GM12878 (cell line): Measurements from ENCODE around the gene NPDC1. TPM values are rescaled to one million over a fixed set of nuclear protein-coding genes. Genes with fewer than 3 reads are reported as not detected.

Experiments used
- ATAC-seq: fragments of 200-7000 bp; cut with Tn5 transposase; 3 replicates; pipeline ENCODE4 v1.9.1; 2020; ENCODE audit warnings: mild to moderate bottlenecking, moderate library complexity
- BruUV-seq: library from RNA; stranded (reverse); fragments of 400-500 nt; replicated peaks from 2 replicates; lab custom pipeline; 2021; lab: Mats Ljungman, UMichigan
- CTCF ChIA-PET: fragments of 300-600 bp; sonication (Branson Sonifier 250); formaldehyde crosslinking; extraction: SDS; loops from one replicate; lab custom pipeline; 2021; ENCODE audit warnings: inconsistent platforms; lab: Yijun Ruan, JAX
- POLR2A ChIA-PET: fragments of 350-600 bp; formaldehyde crosslinking; extraction: SDS; loops from one replicate; lab custom pipeline; 2021; ENCODE audit warnings: inconsistent platforms; lab: Charles Lee
- RAD21 ChIA-PET: fragments of 300-600 bp; sonication (Branson Sonifier 250); formaldehyde crosslinking; loops from one replicate; lab custom pipeline; 2023; ENCODE audit warnings: antibody characterized with exemption; ENCODE audit not compliant: unreplicated experiment; lab: Charles Lee
- SMC1A ChIA-PET: fragments of 300-600 bp; sonication (Branson Sonifier 250); formaldehyde crosslinking; loops from one replicate; lab custom pipeline; 2023; ENCODE audit not compliant: unreplicated experiment, uncharacterized antibody; lab: Charles Lee
- DNase-seq: peaks from one replicate; pipeline ENCODE4 v3.0.0-alpha.2; 2011; ENCODE audit warnings: low read depth, low spot score
- FAIRE-seq: peaks from 3 replicates; lab custom pipeline; 2011; peaks lifted over from hg19 to GRCh38; lab: Jason Lieb, UNC
- H2AFZ ChIP-seq: 2 replicates; pipeline ENCODE4 v1.6.0; 2011; ENCODE audit warnings: low read depth, low read length, control low read depth; ENCODE audit not compliant: control insufficient read depth
- H3K27ac ChIP-seq: 2 replicates; pipeline ENCODE4 v1.5.1; 2011; ENCODE audit warnings: control low read depth; ENCODE audit not compliant: control insufficient read depth, insufficient read depth
- H3K27me3 ChIP-seq, 2 experiments: replicated peaks in 1 of 2; 2 replicates each; pipeline versions ENCODE4 v1.6.0 to v1.6.1; 2011; ENCODE audit warnings: low read length in 1 of 2; ENCODE audit not compliant: control insufficient read depth in 2 of 2, insufficient read depth in 2 of 2
- H3K36me3 ChIP-seq, 2 experiments: 2 replicates each; pipeline ENCODE4 v1.5.1; 2011; ENCODE audit warnings: low read length in 1 of 2; ENCODE audit not compliant: control insufficient read depth in 2 of 2, insufficient read depth in 2 of 2
- H3K4me1 ChIP-seq: 2 replicates; pipeline ENCODE4 v1.6.1; 2011; ENCODE audit warnings: mild to moderate bottlenecking, low read length, moderate library complexity, mixed read lengths; ENCODE audit not compliant: control insufficient read depth, insufficient read depth
- H3K4me2 ChIP-seq: 2 replicates; pipeline ENCODE4 v1.6.0; 2011; ENCODE audit warnings: control low read depth; ENCODE audit not compliant: control insufficient read depth, insufficient read depth
- H3K4me3 ChIP-seq: fragments of 200-600 bp; sonication (generic); 2 replicates; pipeline ENCODE4 v1.5.1; 2016
- H3K79me2 ChIP-seq: 2 replicates; pipeline ENCODE4 v1.6.0; 2011; ENCODE audit warnings: low read length; ENCODE audit not compliant: control insufficient read depth, insufficient read depth
- H3K9ac ChIP-seq: 2 replicates; pipeline ENCODE4 v1.8.0; 2011; ENCODE audit warnings: low read length, control low read depth, mixed read lengths; ENCODE audit not compliant: control insufficient read depth, insufficient read depth
- H3K9me3 ChIP-seq: replicated peaks from 3 replicates; pipeline ENCODE4 v1.5.1; 2011; ENCODE audit warnings: mild to moderate bottlenecking, low read length; ENCODE audit not compliant: control insufficient read depth, insufficient read depth
- H4K20me1 ChIP-seq: 2 replicates; pipeline ENCODE4 v1.6.0; 2011; ENCODE audit not compliant: control insufficient read depth, insufficient read depth
- BHLHE40 ChIP-seq, 2 experiments: fragments of 450-650 bp in 1 of 2; IDR thresholded peaks; 2 replicates each; pipeline ENCODE4 v1.6.1; 2011 to 2017; ENCODE audit warnings: low read depth in 2 of 2, borderline replicate concordance in 1 of 2, improper control_type of control experiment in 1 of 2, low read length in 1 of 2, mild to moderate bottlenecking in 1 of 2
- GATAD2B ChIP-seq: fragments of 450-650 bp; conservative IDR thresholded peaks from 2 replicates; pipeline ENCODE4 v1.6.1; 2017; ENCODE audit warnings: low read depth, mild to moderate bottlenecking, moderate library complexity
- HDGF ChIP-seq: fragments of 450-650 bp; IDR thresholded peaks from 2 replicates; pipeline ENCODE4 v1.6.1; 2016; ENCODE audit warnings: antibody characterized with exemption
- MEF2A ChIP-seq: IDR thresholded peaks from 2 replicates; pipeline ENCODE4 v1.6.1; 2011; ENCODE audit warnings: low read depth, mild to moderate bottlenecking, low read length, moderate library complexity; ENCODE audit not compliant: insufficient read depth
- MEF2B ChIP-seq: fragments of 450-650 bp; IDR thresholded peaks from 2 replicates; pipeline ENCODE4 v1.6.1; 2018; ENCODE audit warnings: mild to moderate bottlenecking, moderate library complexity; ENCODE audit not compliant: partially characterized antibody, poor library complexity, severe bottlenecking
- MTA2 ChIP-seq: fragments of 450-650 bp; IDR thresholded peaks from 2 replicates; pipeline ENCODE4 v1.6.1; 2016; ENCODE audit warnings: low read depth, mild to moderate bottlenecking, moderate library complexity
- MXI1 ChIP-seq: fragments of 150-350 bp; IDR thresholded peaks from 2 replicates; pipeline ENCODE4 v1.6.1; 2011; ENCODE audit warnings: low read depth, mild to moderate bottlenecking, inconsistent platforms, low read length, improper control_type of control experiment
- NFXL1 ChIP-seq: fragments of 450-650 bp; IDR thresholded peaks from 2 replicates; pipeline ENCODE4 v1.6.1; 2017; ENCODE audit warnings: antibody characterized with exemption, mild to moderate bottlenecking, borderline replicate concordance
- PML ChIP-seq: IDR thresholded peaks from 2 replicates; pipeline ENCODE4 v1.6.1; 2012; ENCODE audit warnings: low read length, inconsistent platforms
- RELA ChIP-seq: fragments of 450-650 bp; IDR thresholded peaks from 2 replicates; pipeline ENCODE4 v1.8.0; 2014; ENCODE audit warnings: borderline replicate concordance; ENCODE audit not compliant: partially characterized antibody
- SMAD1 ChIP-seq: fragments of 450-650 bp; IDR thresholded peaks from 2 replicates; pipeline ENCODE4 v1.6.1; 2018; ENCODE audit warnings: mild to moderate bottlenecking, low read depth; ENCODE audit not compliant: partially characterized antibody
- WGBS: methylation state at CpG from one replicate; pipeline ENCODE4 v1.1.6; 2016; ENCODE audit warnings: low lambda C conversion rate; ENCODE audit not compliant: insufficient replicate concordance, insufficient coverage; ENCODE audit errors: missing lambda C conversion rate; 5-methylcytosine and 5-hydroxymethylcytosine counted together
- in situ Hi-C: fragments of 300-500 bp; cut with MboI; formaldehyde crosslinking; loops from 9 replicates; pipeline ENCODE4 v1.14.3; 2018; ENCODE audit warnings: mixed read lengths
- intact Hi-C: fragments of 100-400 bp; cut with micrococcal nuclease; formaldehyde crosslinking; loops from one replicate; pipeline ENCODE4 v1.14.2; 2022; ENCODE audit not compliant: unreplicated experiment
- polyA plus RNA-seq, 11 experiments: library from polyadenylated mRNA; depleted of rRNA in 4 of 11; unstranded in 6 of 11; stranded (reverse) in 5 of 11; fragments of >200 nt; fragmentation: Nextera tagmentation in 4 of 11; fragmentation: Illumina TruSeq in 1 of 11; extraction: Ambion mirVana in 4 of 11; extraction: Trizol in 1 of 11; gene quantifications; 1 replicate in 1 of 11; 2 replicates in 10 of 11; pipeline versions ENCODE4 v1.2.1 to v1.2.3, GENCODE V29; 2011 to 2016; ENCODE audit warnings: inconsistent platforms in 2 of 11, missing spikeins in 2 of 11, low read depth in 1 of 11
- total RNA-seq, 4 experiments: library from RNA; depleted of rRNA in 3 of 4; stranded (reverse); fragments of >200 nt in 3 of 4; fragmentation: Illumina TruSeq in 1 of 4; extraction: Trizol in 1 of 4; gene quantifications; 2 replicates each; pipeline versions ENCODE4 v1.2.1 to v1.2.3, GENCODE V29; 2013 to 2021
- TF ChIP-seq, protein P1 (sequence below): fragments of 450-650 bp; formaldehyde crosslinking; IDR thresholded peaks from 2 replicates; pipeline ENCODE4 v1.4.0; 2022; ENCODE audit warnings: mild to moderate bottlenecking, moderate library complexity
- TF ChIP-seq, protein P2 (sequence below): fragments of 450-650 bp; IDR thresholded peaks from 2 replicates; pipeline ENCODE4 v1.6.1; 2016; ENCODE audit warnings: mild to moderate bottlenecking, moderate library complexity, borderline replicate concordance

The NPDC1 gene
- total and polyA plus RNA-seq, 10 of the 15 experiments (the other 5 are each of a cell fraction or from before 2014, with no cell fraction given): 0.04 to 1.7 (median 0.77) TPM; not detected in 2

DNA sequence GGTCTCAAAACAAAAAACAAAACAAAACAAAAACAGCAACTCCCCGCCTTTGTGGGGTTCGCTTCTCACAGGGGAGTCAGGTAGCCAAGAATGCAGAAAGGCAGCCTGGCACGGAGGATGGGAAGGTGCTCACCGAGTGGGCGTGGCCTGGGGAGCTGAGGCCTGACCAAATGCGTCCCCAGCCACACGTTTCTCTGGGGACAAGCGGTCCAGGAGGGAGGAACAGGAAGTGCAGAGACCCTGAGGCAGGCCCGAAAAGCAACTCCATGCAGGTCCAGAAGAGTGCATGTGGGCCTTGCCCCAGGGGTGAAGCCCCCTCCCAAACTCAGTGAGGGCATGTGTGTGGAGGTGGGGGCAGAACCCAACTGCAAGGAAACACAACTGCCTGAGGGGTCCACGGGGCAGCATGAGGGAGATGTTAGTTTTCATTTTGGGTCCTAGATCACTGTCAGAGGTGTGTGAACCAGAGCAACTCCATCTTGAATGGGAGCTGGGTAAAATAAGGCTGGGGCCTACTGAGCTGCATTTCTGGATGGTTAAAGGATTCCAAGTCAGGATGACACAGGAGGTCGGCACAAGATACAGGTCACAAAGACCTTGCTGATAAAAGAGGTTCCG lies 28.8 kb upstream of the NPDC1 start:
- BruUV-seq: no TSS peak
- peaks cover 25% of the 10 kb centered on the region for H3K4me1 ChIP-seq
- H3K9me3 ChIP-seq: no peaks in the 10 kb centered on the region
- 22% methylated on average over 12 of the region's 12 CpGs for WGBS
- peak overlapping the region; percentile 13; the same call in 1 of the 2 replicates for H3K9ac ChIP-seq
- 0 out of 2 replicates have a peak overlapping the region, but pooled peaks have one; percentile 36 for H3K27ac ChIP-seq
- peak overlapping the region; percentile 50 for H3K4me2 ChIP-seq
- H2AFZ ChIP-seq: peak overlapping the region; percentile 72
- POLR2A ChIA-PET: interaction anchor here (1.1 to 1.3 kb wide), 2 partner anchors 12 to 21 kb away, joined by 3 to 8 read pairs; partner anchors contain the start of gene MAN1B1
- intact Hi-C loops (no loop called here), in situ Hi-C loops (no loop called here)
- RAD21 ChIA-PET: interaction anchor here (1.2 kb wide), 1 partner anchor 21 kb away, joined by 4 read pairs; no protein-coding TSS in a partner anchor
- H3K36me3 ChIP-seq: peaks cover 0 to 4% of the 10 kb centered on the region in 2 experiments; a peak in 1 of 4 replicates
- peak; percentile 44 for FAIRE-seq
- CTCF ChIA-PET: interaction anchor here (1.4 kb wide), 1 partner anchor 8 kb away, joined by 3 read pairs; no protein-coding TSS in a partner anchor
- H4K20me1 ChIP-seq: no peaks in the 10 kb centered on the region; the same call in 1 of the 2 replicates
- SMC1A ChIA-PET: interaction anchor here (1.0 kb wide), 2 partner anchors 12 to 21 kb away, joined by 3 to 5 read pairs; partner anchors contain the start of gene MAN1B1
- no peak for DNase-seq
- H3K79me2 ChIP-seq: peaks cover 10% of the 10 kb centered on the region
- peak; percentile 24 for ATAC-seq
- H3K27me3 ChIP-seq: no peaks in the 10 kb centered on the region
- H3K4me3 ChIP-seq: no peak overlapping the region
- TF ChIP-seq MXI1: no peak
- TF ChIP-seq HDGF: peak; percentile 84
- no peak for TF ChIP-seq SMAD1
- no peak for TF ChIP-seq GATAD2B
- no peak for TF ChIP-seq RELA
- TF ChIP-seq BHLHE40 (IDR thresholded peaks at IDR 0.05; ENCODE audit: borderline replicate concordance in 1 of 2, low read depth in 2 of 2, low read length in 1 of 2): peak in 1 of 2 experiments; percentile 62; a peak in 2 of 4 replicates
- TF ChIP-seq MEF2A: no peak
- TF ChIP-seq MEF2B: peak; percentile 59
- no peak for TF ChIP-seq PML
- no peak for TF ChIP-seq NFXL1
- TF ChIP-seq, protein P1, sequence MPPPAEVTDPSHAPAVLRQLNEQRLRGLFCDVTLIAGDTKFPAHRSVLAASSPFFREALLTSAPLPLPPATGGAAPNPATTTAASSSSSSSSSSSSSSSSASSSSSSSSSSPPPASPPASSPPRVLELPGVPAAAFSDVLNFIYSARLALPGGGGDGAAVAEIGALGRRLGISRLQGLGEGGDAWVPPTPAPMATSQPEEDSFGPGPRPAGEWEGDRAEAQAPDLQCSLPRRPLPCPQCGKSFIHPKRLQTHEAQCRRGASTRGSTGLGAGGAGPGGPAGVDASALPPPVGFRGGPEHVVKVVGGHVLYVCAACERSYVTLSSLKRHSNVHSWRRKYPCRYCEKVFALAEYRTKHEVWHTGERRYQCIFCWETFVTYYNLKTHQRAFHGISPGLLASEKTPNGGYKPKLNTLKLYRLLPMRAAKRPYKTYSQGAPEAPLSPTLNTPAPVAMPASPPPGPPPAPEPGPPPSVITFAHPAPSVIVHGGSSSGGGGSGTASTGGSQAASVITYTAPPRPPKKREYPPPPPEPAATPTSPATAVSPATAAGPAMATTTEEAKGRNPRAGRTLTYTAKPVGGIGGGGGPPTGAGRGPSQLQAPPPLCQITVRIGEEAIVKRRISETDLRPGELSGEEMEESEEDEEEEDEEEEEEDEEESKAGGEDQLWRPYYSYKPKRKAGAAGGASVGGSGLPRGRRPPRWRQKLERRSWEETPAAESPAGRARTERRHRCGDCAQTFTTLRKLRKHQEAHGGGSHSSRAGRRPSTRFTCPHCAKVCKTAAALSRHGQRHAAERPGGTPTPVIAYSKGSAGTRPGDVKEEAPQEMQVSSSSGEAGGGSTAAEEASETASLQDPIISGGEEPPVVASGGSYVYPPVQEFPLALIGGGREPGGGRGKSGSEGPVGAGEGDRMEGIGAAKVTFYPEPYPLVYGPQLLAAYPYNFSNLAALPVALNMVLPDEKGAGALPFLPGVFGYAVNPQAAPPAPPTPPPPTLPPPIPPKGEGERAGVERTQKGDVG (CRISPR knock-in tag): peak; percentile 80; the same call in 1 of the 2 replicates
- peak; percentile 43; the same call in 1 of the 2 replicates for TF ChIP-seq MTA2
- TF ChIP-seq, protein P2, sequence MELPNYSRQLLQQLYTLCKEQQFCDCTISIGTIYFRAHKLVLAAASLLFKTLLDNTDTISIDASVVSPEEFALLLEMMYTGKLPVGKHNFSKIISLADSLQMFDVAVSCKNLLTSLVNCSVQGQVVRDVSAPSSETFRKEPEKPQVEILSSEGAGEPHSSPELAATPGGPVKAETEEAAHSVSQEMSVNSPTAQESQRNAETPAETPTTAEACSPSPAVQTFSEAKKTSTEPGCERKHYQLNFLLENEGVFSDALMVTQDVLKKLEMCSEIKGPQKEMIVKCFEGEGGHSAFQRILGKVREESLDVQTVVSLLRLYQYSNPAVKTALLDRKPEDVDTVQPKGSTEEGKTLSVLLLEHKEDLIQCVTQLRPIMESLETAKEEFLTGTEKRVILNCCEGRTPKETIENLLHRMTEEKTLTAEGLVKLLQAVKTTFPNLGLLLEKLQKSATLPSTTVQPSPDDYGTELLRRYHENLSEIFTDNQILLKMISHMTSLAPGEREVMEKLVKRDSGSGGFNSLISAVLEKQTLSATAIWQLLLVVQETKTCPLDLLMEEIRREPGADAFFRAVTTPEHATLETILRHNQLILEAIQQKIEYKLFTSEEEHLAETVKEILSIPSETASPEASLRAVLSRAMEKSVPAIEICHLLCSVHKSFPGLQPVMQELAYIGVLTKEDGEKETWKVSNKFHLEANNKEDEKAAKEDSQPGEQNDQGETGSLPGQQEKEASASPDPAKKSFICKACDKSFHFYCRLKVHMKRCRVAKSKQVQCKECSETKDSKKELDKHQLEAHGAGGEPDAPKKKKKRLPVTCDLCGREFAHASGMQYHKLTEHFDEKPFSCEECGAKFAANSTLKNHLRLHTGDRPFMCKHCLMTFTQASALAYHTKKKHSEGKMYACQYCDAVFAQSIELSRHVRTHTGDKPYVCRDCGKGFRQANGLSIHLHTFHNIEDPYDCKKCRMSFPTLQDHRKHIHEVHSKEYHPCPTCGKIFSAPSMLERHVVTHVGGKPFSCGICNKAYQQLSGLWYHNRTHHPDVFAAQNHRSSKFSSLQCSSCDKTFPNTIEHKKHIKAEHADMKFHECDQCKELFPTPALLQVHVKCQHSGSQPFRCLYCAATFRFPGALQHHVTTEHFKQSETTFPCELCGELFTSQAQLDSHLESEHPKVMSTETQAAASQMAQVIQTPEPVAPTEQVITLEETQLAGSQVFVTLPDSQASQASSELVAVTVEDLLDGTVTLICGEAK: peak; percentile 32; the same call in 1 of the 2 replicates
